Raji (cell line): Measurements from ENCODE around the gene TRAIP.

Source experiments
- POLR2A ChIP-seq: IDR thresholded peaks from 2 replicates; pipeline ENCODE4 v1.6.1; 2011; ENCODE audit warnings: low read depth, low read length, control low read depth; ENCODE audit not compliant: insufficient read depth

The TRAIP gene

GRCh38 chr3:49792371-49793150, 63.8 kb downstream of the TRAIP start:
- no peak for TF ChIP-seq POLR2A

DNA sequence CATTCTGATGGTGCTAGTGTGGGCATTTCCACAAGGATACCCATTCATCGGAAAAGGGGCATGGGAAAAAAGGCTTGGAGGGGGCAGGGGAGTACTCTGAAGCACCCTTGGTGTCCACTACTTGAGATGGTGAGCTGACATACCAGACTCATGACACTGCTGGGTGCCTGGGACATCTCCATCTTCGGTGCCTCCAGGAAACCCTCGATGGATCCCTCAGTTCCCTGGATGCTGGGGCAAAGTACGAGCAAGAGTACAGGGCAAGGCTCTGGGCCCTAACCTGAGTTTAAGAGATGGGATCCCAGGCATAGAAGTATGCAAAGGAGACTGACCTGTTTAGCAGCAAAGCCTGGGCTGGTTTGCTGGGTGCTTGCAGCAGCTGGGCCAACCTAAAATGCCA, 64.8 kb downstream of the TRAIP start:
- TF ChIP-seq POLR2A: no peak

DNA sequence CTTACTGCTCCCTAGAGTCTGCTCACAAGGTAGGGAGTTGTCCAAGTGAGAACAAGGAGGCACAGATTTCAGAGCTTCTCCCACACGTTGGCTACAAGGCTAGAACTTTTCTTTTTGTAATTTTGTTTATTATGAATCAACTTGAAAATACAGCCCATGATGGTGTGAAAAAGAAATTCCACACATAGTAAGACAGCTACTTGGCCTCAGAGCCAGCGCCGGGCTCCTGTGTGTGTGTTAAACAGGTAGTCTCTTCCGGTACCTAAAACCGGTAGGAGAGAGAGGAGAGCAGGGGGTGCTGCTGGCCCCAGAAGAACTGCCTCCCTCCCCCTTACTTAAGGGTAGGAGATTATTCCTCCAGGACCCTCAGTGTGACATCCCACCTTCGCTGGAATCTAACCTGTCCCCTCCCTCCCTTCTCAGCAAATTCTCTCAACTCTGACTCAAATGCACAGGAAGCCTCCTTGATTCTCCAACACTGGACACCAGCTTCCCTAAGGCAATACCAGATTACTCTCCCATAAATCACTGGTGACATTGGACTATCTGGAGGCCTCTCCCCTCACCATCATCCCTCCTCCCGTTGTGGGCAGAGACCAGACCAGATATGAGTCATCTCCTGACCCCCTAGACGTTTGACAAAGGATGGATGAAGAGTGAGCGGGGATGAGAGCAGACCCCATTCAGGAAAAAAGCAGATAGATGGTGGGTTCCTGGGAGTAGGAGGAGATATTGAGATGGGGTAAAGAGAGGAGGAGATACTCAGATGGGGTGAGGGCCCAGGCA, 65.5 kb downstream of the TRAIP start:
- no peak for TF ChIP-seq POLR2A

- no peak for TF ChIP-seq POLR2A
Measured at GRCh38 chr3:49788056-49788455, 68.3 kb downstream of the TRAIP start.

DNA sequence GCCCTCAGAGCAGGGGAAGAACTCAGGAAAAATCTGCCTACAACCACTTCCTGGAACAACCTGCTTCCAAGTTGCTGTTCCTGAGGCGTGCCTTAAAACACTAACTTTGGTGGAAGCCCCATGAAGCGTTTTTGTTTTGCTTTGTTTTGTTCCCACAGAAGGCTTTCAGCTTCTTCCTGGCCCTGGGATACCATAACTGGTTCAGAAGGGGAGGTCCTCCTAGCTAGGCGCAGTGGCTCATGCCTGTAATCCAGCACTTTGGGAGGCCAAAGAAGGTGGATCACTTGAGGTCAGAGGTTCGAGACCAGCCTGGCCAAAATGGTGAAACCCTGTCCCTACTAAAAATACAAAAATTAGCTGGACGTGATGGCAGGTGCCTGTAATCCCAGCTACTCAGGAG, 68.8 kb downstream of the TRAIP start:
- TF ChIP-seq POLR2A: no peak

GRCh38 chr3:49787182-49787464, 69.2 kb downstream of the TRAIP start:
- no peak for TF ChIP-seq POLR2A

DNA sequence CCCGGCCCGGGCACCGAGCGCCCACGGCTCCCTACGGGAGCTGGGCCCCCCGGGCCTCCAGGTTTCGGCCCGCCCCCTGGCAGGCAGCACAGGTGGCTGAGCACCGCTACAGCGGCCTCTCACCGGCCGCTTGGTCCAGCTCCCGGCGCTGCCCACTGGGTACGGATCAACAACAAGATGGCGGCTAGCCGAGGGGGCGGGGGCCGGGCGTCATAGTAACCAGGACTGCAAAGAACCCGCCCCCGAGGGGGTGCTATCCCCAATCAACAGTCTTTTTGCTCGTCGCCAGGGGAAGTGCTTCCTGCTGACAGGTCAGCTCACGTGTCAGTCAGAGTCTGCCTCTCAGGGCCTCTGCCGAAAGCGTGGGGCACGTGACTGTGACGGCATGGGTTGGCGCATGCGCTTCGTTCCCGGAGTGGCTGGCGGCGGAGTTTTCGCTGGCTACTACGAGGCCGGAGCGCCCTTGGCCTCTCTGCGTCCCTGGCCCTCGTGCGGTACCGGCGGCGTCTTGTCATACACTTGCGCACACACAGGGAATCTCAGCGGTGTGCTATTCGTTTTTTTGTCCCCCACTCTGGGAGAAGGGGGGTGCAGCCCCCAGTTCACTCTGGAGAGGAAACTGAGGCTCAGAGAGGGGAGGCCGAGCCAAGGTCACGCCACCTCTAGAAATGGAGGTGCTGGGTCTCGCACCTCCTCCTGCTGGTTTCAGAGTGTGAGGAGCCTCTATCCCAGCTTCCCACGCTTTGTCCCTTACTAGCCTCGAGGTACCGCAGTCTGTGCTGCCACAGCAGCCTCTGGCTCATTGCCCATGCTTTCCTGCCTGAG, 69.8 kb downstream of the TRAIP start, which contains the start of gene IP6K1:
Gene IP6K1, minus strand, starts transcription at position 186 of the 825 bp plus-strand sequence. CDS start 38,502 bp downstream, outside the sequence.
- peak; percentile 98 for TF ChIP-seq POLR2A

DNA sequence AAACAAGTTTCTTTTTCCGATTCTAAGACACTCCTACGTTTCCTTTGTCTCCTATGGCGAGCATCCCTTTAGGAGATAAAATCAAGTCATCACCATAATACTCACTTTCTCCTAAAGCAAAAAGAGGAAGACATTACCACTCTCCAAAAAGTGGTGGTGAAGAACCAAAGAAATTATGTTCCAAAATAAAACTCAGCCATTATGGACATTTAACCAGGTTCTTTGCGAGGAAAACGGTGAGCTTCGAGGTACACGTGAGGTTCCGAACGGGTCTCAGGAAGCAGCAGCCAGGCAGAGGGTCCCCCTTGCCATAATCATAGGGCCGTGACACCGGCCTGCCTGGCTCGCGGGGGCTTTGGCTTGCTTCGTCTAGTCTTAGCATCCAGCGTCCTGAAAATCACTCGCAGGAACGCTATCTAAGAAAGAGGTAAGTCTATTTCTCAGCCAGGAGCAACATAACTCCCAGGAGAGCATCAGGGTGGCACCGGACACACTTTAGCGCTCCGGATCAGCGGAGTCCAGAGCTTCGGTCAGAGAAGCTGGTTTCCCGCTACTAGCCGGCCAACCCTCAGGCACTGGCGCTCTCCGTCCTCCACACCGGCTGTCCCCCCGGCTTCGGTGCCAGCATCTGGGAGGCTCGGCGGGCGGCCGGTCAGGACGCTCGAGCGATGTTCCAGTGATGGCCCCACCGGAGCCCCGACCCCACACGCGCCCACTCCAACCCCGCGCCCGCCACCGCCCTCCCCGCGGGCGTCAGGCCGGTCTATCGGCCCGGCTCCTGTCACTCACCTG, 70.6 kb downstream of the TRAIP start:
- no peak for TF ChIP-seq POLR2A

DNA sequence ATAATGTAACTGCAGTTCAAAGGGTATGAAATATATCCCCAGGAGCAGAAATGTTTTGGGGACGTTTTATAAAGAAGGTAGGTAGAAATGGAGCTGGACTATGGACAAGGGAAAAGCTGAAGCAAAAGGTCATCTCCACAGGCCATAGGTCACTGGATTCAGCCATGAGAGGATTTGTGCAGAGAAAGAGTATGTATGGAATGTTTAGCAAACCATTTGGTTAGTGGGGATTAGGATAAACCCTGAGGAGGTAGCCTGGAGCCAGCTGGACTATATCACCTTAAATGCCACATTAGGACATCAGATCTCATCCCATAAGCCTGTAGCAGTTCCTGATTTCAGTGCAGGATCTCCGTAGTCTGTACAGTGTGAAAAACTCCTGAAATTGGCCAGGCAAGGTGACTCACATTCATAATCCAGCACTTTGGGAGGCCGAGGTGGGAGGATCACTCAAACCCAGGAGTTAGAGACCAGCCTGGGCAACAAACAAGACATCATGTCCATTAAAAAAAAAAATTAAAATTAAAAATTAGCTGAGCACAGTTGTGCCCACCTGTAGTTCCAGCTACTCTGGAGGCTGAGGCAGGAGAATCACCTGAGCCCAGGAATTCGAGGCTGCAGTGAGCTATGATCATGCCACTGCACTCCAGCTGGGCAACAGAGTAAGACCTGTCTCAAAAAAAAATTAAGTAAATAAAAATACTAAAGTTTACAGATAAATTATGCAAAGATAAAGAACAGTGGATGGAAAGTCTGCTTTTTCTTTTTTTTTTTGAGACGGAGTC, 74.8 kb downstream of the TRAIP start:
- TF ChIP-seq POLR2A: no peak

- no peak for TF ChIP-seq POLR2A
Measured at GRCh38 chr3:49780080-49780974, 76.0 kb downstream of the TRAIP start.

GRCh38 chr3:49779358-49780079, 76.8 kb downstream of the TRAIP start:
- TF ChIP-seq POLR2A: no peak
